ENCODE data around the gene ANKS4B. TPM values are rescaled to one million over a fixed set of nuclear protein-coding genes. Genes with fewer than 3 reads are reported as not detected.

Gene ANKS4B
- total RNA-seq, 2 donors from 2014 or later = 0.90 to 1.6 TPM

DNA sequence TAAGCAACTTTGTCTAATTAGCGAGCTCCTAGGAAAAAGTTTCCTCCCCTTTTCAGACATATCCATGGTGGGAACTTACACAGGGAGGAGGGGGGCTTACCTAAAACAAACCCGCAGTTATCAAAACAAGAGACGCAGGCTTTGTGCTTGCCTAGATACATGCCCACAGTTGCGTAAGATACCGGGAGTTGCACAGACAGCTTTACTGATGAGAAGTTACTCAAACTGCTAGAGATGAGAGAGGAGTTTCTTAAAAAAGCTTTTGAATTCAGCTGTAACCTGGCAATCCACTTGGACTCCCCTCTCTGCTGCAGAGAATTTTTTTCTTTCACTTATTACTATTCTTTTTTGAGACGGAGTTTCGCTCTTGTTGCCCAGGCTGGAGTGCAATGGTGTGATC, 15.3 kb upstream of the ANKS4B start:
- Histone ChIP-seq H3K27ac (ENCODE audit: low read depth, low read length) (no peak overlapping the region), H3K4me1 (ENCODE audit: control insufficient read depth, insufficient read depth, low read length) (peaks cover 5% of the 10 kb centered on the region), H3K36me3 (ENCODE audit: control insufficient read depth, insufficient read depth, low read length) (no peaks in the 10 kb centered on the region), H3K4me3 (ENCODE audit: low read length) (no peak overlapping the region), H3K9ac (ENCODE audit: extremely low read depth, low read length, poor library complexity, severe bottlenecking) (no peak overlapping the region), H3K9me3 (ENCODE audit: control insufficient read depth, low read length) (no peaks in the 10 kb centered on the region), H3K27me3 (ENCODE audit: control insufficient read depth, insufficient read depth, low read length, poor library complexity, severe bottlenecking) (no peaks in the 10 kb centered on the region)
- H3K4me3 Mint-ChIP-seq = no peak overlapping the region
- 87 to 92% methylated on average over 7 of the region's 7 CpGs for WGBS, 2 experiments (ENCODE audit: insufficient coverage in 1 of 2, insufficient read length in 1 of 2)
- DNase-seq = no peak
- TF ChIP-seq, protein P1, sequence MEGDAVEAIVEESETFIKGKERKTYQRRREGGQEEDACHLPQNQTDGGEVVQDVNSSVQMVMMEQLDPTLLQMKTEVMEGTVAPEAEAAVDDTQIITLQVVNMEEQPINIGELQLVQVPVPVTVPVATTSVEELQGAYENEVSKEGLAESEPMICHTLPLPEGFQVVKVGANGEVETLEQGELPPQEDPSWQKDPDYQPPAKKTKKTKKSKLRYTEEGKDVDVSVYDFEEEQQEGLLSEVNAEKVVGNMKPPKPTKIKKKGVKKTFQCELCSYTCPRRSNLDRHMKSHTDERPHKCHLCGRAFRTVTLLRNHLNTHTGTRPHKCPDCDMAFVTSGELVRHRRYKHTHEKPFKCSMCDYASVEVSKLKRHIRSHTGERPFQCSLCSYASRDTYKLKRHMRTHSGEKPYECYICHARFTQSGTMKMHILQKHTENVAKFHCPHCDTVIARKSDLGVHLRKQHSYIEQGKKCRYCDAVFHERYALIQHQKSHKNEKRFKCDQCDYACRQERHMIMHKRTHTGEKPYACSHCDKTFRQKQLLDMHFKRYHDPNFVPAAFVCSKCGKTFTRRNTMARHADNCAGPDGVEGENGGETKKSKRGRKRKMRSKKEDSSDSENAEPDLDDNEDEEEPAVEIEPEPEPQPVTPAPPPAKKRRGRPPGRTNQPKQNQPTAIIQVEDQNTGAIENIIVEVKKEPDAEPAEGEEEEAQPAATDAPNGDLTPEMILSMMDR (conservative IDR thresholded peaks at IDR 0.05) = no peak
- H3K4me1 Mint-ChIP-seq = peaks cover 26% of the 10 kb centered on the region
- H3K36me3 Mint-ChIP-seq (ENCODE audit: low read depth) = no peaks in the 10 kb centered on the region
- H3K27me3 Mint-ChIP-seq (ENCODE audit: insufficient read depth) = peaks cover 42% of the 10 kb centered on the region
- no peak overlapping the region for H3K27ac Mint-ChIP-seq
- peaks cover 3% of the 10 kb centered on the region for H3K9me3 Mint-ChIP-seq

DNA sequence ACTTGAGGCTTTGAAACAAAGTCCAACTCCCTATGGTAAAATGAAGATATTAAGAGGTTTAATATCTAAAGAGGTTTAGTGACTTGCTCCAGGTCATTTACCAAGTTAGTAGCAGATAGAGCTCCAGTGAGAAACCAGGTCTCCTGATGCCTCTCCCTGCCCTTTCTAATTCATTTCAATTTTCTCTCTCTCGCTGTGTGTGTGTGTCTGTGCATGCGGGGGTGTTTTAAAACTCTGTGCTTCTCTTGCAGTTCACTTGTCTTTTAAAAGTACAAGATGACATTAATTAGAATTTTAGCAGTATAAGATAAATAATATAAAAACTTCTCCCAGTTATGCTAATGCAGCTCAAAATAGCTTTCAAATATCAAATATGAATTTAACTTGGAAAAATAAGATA, 13.9 kb upstream of the ANKS4B start:
- Mint-ChIP-seq H3K27me3 (ENCODE audit: insufficient read depth) (peaks cover 46% of the 10 kb centered on the region), H3K4me3 (no peak overlapping the region), H3K36me3 (ENCODE audit: low read depth) (no peaks in the 10 kb centered on the region), H3K27ac (no peak overlapping the region), H3K9me3 (peaks cover 3% of the 10 kb centered on the region), H3K4me1 (peaks cover 33% of the 10 kb centered on the region)
- H3K36me3 ChIP-seq (ENCODE audit: control insufficient read depth, insufficient read depth, low read length) = no peaks in the 10 kb centered on the region
- WGBS, 2 experiments (ENCODE audit: insufficient coverage in 1 of 2, insufficient read length in 1 of 2) = no CpG with 5 or more reads among the region's 2 CpGs
- no peak overlapping the region for H3K4me3 ChIP-seq (ENCODE audit: low read length)
- no peak for DNase-seq
- H3K27me3 ChIP-seq (ENCODE audit: control insufficient read depth, insufficient read depth, low read length, poor library complexity, severe bottlenecking) = no peaks in the 10 kb centered on the region
- H3K27ac ChIP-seq (ENCODE audit: low read depth, low read length) = no peak overlapping the region
- peaks cover 5% of the 10 kb centered on the region for H3K4me1 ChIP-seq (ENCODE audit: control insufficient read depth, insufficient read depth, low read length)
- TF ChIP-seq, protein P1 (conservative IDR thresholded peaks at IDR 0.05) = no peak
- H3K9ac ChIP-seq (ENCODE audit: extremely low read depth, low read length, poor library complexity, severe bottlenecking) = no peak overlapping the region
- H3K9me3 ChIP-seq (ENCODE audit: control insufficient read depth, low read length) = no peaks in the 10 kb centered on the region

DNA sequence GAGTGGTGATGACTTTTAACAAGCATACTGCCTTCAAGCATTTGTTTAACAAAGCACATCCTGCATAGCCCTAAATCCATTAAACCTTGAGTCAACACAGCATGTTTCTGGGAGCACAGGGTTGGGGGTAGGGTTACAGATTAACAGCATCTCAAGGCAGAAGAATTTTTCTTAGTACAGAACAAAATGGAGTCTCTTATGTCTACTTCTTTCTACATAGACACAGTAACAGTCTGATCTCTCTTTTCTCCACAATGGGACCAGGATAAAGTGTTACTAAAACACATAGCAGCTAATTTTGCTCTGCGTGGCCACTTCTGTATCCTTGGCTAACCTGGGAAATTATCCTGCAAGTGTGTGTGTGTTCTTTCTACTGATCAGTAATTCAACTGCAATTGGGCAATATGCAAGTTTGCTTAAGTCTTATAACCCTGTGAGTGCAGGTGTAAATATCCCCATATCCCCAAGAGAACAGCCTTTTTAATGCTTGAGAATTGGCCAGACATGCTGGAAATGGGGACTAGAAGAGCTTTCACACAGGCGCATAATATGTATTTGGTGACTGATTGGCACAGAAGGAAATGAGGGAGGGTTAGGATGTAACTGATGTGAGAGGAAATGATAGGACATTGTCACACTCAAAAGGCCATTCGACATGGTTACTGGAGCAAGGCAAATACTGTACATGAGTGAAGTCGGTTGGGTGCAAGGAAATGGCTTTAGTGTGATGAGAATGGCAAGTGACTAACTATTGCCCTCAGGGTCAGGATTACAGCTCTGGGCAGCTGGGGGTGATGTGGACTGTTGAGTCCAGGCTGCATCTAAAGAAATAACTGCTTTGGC, 10.8 kb upstream of the ANKS4B start:
- TF ChIP-seq, protein P1 (conservative IDR thresholded peaks at IDR 0.05) = no peak
- no peak overlapping the region for H3K9ac ChIP-seq (ENCODE audit: extremely low read depth, low read length, poor library complexity, severe bottlenecking)
- no peaks in the 10 kb centered on the region for H3K9me3 ChIP-seq (ENCODE audit: control insufficient read depth, low read length)
- Mint-ChIP-seq H3K27me3 (ENCODE audit: insufficient read depth) (peaks cover 65% of the 10 kb centered on the region), H3K27ac (peak overlapping the region; percentile 89), H3K9me3 (peaks cover 3% of the 10 kb centered on the region), H3K36me3 (ENCODE audit: low read depth) (no peaks in the 10 kb centered on the region), H3K4me1 (peaks cover 42% of the 10 kb centered on the region), H3K4me3 (peak overlapping the region; percentile 43)
- H3K27ac ChIP-seq (ENCODE audit: low read depth, low read length) = no peak overlapping the region
- H3K36me3 ChIP-seq (ENCODE audit: control insufficient read depth, insufficient read depth, low read length) = no peaks in the 10 kb centered on the region
- H3K4me3 ChIP-seq (ENCODE audit: low read length) = peak overlapping the region; percentile 35
- 66 to 73% methylated on average over 4 of the region's 4 CpGs for WGBS, 2 experiments (ENCODE audit: insufficient coverage in 1 of 2, insufficient read length in 1 of 2)
- no peaks in the 10 kb centered on the region for H3K27me3 ChIP-seq (ENCODE audit: control insufficient read depth, insufficient read depth, low read length, poor library complexity, severe bottlenecking)
- H3K4me1 ChIP-seq (ENCODE audit: control insufficient read depth, insufficient read depth, low read length) = peaks cover 5% of the 10 kb centered on the region
- DNase-seq = no peak
